Bronchial epithelial cell (primary cell): Measurements from ENCODE around the gene CKLF. TPM values are rescaled to one million over a fixed set of nuclear protein-coding genes. Genes with fewer than 3 reads are reported as not detected.

Experiments
- DNase-seq: peaks from one replicate; pipeline ENCODE4 v3.0.0-alpha.2; 2010; ENCODE audit warnings: low read depth
- FAIRE-seq: peaks from 2 replicates; lab custom pipeline; 2011; peaks lifted over from hg19 to GRCh38; lab: Jason Lieb, UNC
- H3K27me3 ChIP-seq: 2 replicates; pipeline ENCODE4 v1.5.1; 2011; ENCODE audit warnings: low read length; ENCODE audit not compliant: control insufficient read depth, insufficient read depth
- H3K36me3 ChIP-seq: 2 replicates; pipeline ENCODE4 v1.5.1; 2011; ENCODE audit warnings: low read length; ENCODE audit not compliant: control insufficient read depth, insufficient read depth
- H3K4me3 ChIP-seq: 2 replicates; pipeline ENCODE4 v1.5.1; 2011; ENCODE audit warnings: mild to moderate bottlenecking, low read depth, low read length, control low read depth
- total RNA-seq: library from RNA; depleted of rRNA; stranded (reverse); fragments of >200 nt; gene quantifications from 2 replicates; pipeline ENCODE4 v1.2.1, GENCODE V29; 2014
- TF ChIP-seq, protein P1 (sequence below): IDR thresholded peaks from 2 replicates; pipeline ENCODE4 v1.5.1; 2011; ENCODE audit warnings: mild to moderate bottlenecking, moderate library complexity, low read length, control low read depth, inconsistent platforms; ENCODE audit not compliant: insufficient read depth, severe bottlenecking

CKLF gene
- total RNA-seq, 1 donor from 2014 or later, result 22.6 TPM

DNA sequence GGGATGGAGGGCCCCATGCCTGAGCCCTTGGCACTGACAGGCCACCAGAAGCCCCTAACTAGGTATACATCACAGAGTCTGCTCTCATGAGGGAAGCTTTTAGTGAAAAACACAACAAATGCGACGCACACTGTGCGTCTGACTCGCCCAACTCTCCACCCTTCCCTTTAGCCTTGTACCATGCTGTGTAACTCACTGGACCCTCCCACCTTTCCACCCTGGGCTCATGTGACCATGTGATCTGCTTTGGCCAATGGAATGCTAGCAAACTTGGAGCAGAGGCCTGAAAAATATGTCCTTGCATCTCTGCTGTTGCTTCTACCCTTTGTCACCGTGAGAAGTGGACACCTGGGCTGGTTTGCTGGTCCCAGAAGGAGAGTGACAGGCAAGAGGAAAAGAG, 24.1 kb upstream of the CKLF start:
- FAIRE-seq (no peak), DNase-seq (no peak)
- peaks cover 8% of the 10 kb centered on the region for H3K36me3 ChIP-seq
- TF ChIP-seq, protein P1, sequence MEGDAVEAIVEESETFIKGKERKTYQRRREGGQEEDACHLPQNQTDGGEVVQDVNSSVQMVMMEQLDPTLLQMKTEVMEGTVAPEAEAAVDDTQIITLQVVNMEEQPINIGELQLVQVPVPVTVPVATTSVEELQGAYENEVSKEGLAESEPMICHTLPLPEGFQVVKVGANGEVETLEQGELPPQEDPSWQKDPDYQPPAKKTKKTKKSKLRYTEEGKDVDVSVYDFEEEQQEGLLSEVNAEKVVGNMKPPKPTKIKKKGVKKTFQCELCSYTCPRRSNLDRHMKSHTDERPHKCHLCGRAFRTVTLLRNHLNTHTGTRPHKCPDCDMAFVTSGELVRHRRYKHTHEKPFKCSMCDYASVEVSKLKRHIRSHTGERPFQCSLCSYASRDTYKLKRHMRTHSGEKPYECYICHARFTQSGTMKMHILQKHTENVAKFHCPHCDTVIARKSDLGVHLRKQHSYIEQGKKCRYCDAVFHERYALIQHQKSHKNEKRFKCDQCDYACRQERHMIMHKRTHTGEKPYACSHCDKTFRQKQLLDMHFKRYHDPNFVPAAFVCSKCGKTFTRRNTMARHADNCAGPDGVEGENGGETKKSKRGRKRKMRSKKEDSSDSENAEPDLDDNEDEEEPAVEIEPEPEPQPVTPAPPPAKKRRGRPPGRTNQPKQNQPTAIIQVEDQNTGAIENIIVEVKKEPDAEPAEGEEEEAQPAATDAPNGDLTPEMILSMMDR, result no peak
- H3K4me3 ChIP-seq, result no peak overlapping the region
- no peaks in the 10 kb centered on the region for H3K27me3 ChIP-seq

DNA sequence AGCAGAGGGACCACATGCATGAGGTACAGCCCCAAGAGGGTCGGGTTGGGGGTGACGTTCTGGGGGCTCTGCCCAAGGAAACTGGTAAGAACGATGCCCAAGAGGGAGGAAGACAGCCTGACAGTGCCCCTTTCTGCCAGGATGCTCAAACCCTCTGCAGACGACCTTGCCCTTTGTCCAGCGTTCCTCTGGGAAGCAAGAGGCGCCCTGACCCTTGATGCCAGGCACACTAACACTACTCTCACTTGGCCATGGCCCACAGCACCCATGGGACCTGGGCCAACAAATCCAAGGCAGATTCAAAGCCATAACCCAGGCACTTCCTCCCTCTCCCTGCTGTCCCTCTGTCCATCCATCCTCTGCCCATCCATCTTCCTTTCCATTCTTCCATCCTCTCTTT, 22.9 kb upstream of the CKLF start:
- TF ChIP-seq, protein P1, result no peak
- H3K27me3 ChIP-seq, result no peaks in the 10 kb centered on the region
- DNase-seq, result no peak
- no peak for FAIRE-seq
- H3K36me3 ChIP-seq, result peaks cover 8% of the 10 kb centered on the region
- no peak overlapping the region for H3K4me3 ChIP-seq

DNA sequence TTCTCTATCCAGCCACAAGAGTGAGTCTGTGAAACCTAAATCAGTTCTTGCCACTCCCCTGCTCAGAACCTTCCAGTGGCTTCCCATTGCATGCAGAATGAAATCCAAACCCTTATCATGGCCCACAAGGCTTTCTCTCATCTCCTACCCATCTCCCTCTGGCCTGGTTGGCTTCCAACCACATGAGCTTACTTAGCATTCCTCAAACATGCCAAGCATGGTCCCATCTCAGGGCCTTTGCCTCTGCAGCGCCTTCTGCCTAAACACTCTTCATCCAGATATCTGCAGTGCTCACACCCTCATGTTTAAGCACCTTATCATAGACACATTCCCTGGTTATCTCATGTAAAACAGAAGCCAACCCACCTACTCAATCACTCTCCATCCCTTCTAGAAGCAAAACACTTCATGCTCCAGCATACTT, 18.0 kb upstream of the CKLF start:
- FAIRE-seq, result peak; percentile 23
- Histone ChIP-seq H3K27me3 (no peaks in the 10 kb centered on the region), H3K4me3 (no peak overlapping the region), H3K36me3 (peaks cover 5% of the 10 kb centered on the region)
- TF ChIP-seq, protein P1, result no peak
- no peak for DNase-seq

DNA sequence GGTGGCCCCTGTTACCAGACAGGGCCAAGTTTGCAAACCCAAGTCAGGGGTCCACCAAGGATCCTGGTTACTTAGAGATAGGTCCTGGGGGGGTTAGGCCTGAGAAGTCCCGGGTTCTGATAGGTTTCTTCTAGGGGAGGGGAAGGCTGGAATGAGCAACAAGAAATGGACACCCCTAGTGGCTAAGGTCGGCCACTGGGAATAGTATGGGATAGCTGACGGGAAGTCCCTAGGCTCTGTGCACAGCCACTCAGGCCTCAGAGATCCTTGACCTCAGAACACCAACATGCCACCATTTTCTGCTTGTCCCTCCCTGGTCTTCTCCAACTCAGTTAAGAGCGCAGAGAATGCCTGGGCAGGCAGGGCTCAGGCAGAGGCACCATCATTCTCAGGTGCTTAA, 15.9 kb upstream of the CKLF start:
- TF ChIP-seq, protein P1, result no peak
- DNase-seq, result no peak
- FAIRE-seq, result no peak
- no peak overlapping the region for H3K4me3 ChIP-seq
- H3K36me3 ChIP-seq, result no peaks in the 10 kb centered on the region
- no peaks in the 10 kb centered on the region for H3K27me3 ChIP-seq

DNA sequence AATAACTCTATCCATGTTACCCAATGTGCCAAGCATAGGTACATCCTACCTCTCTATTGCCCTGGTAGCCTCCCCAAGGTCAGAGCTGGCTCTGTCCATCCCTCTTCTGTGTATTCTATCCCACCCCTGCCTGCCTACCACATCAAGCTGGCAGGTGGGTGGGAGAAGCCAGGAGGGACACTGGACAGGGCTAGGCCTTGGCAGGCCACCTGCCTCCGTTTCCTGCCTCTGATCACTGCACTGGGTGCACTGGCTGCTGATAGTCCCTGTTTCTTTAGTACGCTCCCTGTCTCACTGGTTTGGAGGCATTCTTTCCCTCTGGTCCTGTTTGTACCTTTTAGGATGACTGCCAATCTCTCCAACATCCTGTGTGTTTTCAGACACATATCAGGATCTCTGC, 15.1 kb upstream of the CKLF start:
- TF ChIP-seq, protein P1, result no peak
- FAIRE-seq (no peak), DNase-seq (no peak)
- Histone ChIP-seq H3K36me3 (peaks cover 2% of the 10 kb centered on the region), H3K4me3 (no peak overlapping the region), H3K27me3 (no peaks in the 10 kb centered on the region)

DNA sequence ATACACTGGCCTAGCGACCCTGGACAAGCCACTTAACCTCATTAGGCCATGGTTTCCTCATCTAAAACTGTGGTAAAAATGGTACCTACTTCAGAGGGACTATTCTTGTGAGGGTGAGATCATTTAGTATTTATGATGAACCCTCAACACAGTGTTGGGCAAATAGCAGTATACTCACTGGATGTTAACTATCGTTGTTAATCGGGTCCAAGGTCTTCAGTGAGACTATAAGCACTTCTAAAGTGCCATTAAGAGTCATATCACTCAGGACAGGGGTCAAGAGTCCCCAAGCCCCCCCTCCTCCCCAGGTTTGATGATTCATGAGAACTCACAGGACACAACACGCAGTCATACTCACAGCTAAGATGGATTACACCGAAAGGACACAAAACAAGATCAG, 13.5 kb upstream of the CKLF start:
- Histone ChIP-seq H3K36me3 (peaks cover 2% of the 10 kb centered on the region), H3K4me3 (no peak overlapping the region), H3K27me3 (no peaks in the 10 kb centered on the region)
- DNase-seq (no peak), FAIRE-seq (no peak)
- TF ChIP-seq, protein P1, result no peak
